Colonic mucosa (tissue), 4 donors: ENCODE results near the gene NDST1. TPM values are rescaled to one million over a fixed set of nuclear protein-coding genes. Genes with fewer than 3 reads are reported as not detected.

Experiments used
- DNase-seq: peaks from one replicate; pipeline ENCODE4 v3.0.0-alpha.2; 2020
- H3K27ac ChIP-seq: fragments of 200-600 bp; one replicate; pipeline ENCODE4 v1.8.0; 2021
- H3K27me3 ChIP-seq: fragments of 200-600 bp; one replicate; pipeline ENCODE4 v1.8.0; 2021
- H3K36me3 ChIP-seq: fragments of 200-600 bp; one replicate; pipeline ENCODE4 v1.8.0; 2021
- H3K4me1 ChIP-seq: fragments of 200-600 bp; one replicate; pipeline ENCODE4 v1.8.0; 2021; ENCODE audit warnings: mild to moderate bottlenecking
- H3K4me3 ChIP-seq: fragments of 200-600 bp; one replicate; pipeline ENCODE4 v1.8.0; 2021
- H3K9ac ChIP-seq, 2 donors: one replicate each; pipeline ENCODE4 v1.7.0; 2013; ENCODE audit warnings: control low read depth in 2 of 2, low read depth in 2 of 2, low read length in 2 of 2
- H3K9me3 ChIP-seq: fragments of 200-600 bp; one replicate; pipeline ENCODE4 v1.8.0; 2021
- CTCF ChIP-seq: fragments of 200-600 bp; IDR thresholded peaks from one replicate; pipeline ENCODE4 v1.8.0; 2022; ENCODE audit warnings: antibody characterized with exemption, mild to moderate bottlenecking
- intact Hi-C: fragments of 100-400 bp; cut with DNase I; formaldehyde crosslinking; loops from one replicate; pipeline ENCODE4 v1.14.1; 2022
- total RNA-seq, 2 donors: library from RNA; stranded (reverse); fragmentation: NEBNext Ultra II Directional in 1 of 2; extraction: Animal tissue kit (Norgen Biotek cat#: 25700) in 1 of 2; gene quantifications; one replicate each; pipeline ENCODE4 v1.2.1, GENCODE V29; 2021
- donor health status: healthy.
- donor health status: DM: no; HTN: no; CAD: no.
- donor health status: DM: no; HTN: no; CAD: no.

NDST1 gene
- total RNA-seq, 2 donors from 2014 or later = 37.4 to 51.3 TPM

- no peak for DNase-seq
- no peak overlapping the region for H3K27ac ChIP-seq
- no peaks in the 10 kb centered on the region for H3K27me3 ChIP-seq
- intact Hi-C loops = no loop called here
- H3K36me3 ChIP-seq = peaks cover 4% of the 10 kb centered on the region
- H3K4me3 ChIP-seq = no peak overlapping the region
- no peaks in the 10 kb centered on the region for H3K9me3 ChIP-seq
- H3K9ac ChIP-seq = no peak overlapping the region
- no peaks in the 10 kb centered on the region for H3K4me1 ChIP-seq
- TF ChIP-seq CTCF = no peak
Observed at GRCh38 chr5:150556106-150556505, 48.2 kb downstream of the NDST1 start.

GRCh38 chr5:150556859-150557508 is 49.1 kb downstream of the NDST1 start:
- DNase-seq = no peak
- intact Hi-C loops = no loop called here
- no peaks in the 10 kb centered on the region for H3K4me1 ChIP-seq
- no peak overlapping the region for H3K4me3 ChIP-seq
- H3K27me3 ChIP-seq = no peaks in the 10 kb centered on the region
- no peaks in the 10 kb centered on the region for H3K9me3 ChIP-seq
- no peak for TF ChIP-seq CTCF
- H3K9ac ChIP-seq = no peak overlapping the region
- peaks cover 4% of the 10 kb centered on the region for H3K36me3 ChIP-seq
- H3K27ac ChIP-seq = no peak overlapping the region

GRCh38 chr5:150557509-150557872 is 49.6 kb downstream of the NDST1 start:
- H3K27ac ChIP-seq = no peak overlapping the region
- no peak for DNase-seq
- H3K9me3 ChIP-seq = no peaks in the 10 kb centered on the region
- no peak overlapping the region for H3K4me3 ChIP-seq
- intact Hi-C loops = no loop called here
- H3K4me1 ChIP-seq = no peaks in the 10 kb centered on the region
- no peaks in the 10 kb centered on the region for H3K27me3 ChIP-seq
- no peak overlapping the region for H3K9ac ChIP-seq
- no peak for TF ChIP-seq CTCF
- peaks cover 4% of the 10 kb centered on the region for H3K36me3 ChIP-seq

- Histone ChIP-seq H3K4me1 (no peaks in the 10 kb centered on the region), H3K9me3 (no peaks in the 10 kb centered on the region), H3K4me3 (no peak overlapping the region), H3K9ac (no peak overlapping the region), H3K27ac (no peak overlapping the region), H3K27me3 (no peaks in the 10 kb centered on the region), H3K36me3 (peaks cover 3% of the 10 kb centered on the region)
- no peak for DNase-seq
- intact Hi-C loops = loop anchor here (2.0 kb wide), 1 partner anchor 101 kb away; no protein-coding TSS in a partner anchor
- TF ChIP-seq CTCF = no peak
Observed at GRCh38 chr5:150558088-150558621, 50.2 kb downstream of the NDST1 start.

- intact Hi-C loops = loop anchor here (2.0 kb wide), 1 partner anchor 100 kb away; no protein-coding TSS in a partner anchor
- Histone ChIP-seq H3K27ac (no peak overlapping the region), H3K4me1 (no peaks in the 10 kb centered on the region), H3K27me3 (no peaks in the 10 kb centered on the region), H3K9me3 (no peaks in the 10 kb centered on the region), H3K4me3 (no peak overlapping the region), H3K36me3 (no peaks in the 10 kb centered on the region), H3K9ac (no peak overlapping the region)
- no peak for DNase-seq
- no peak for TF ChIP-seq CTCF
Observed at GRCh38 chr5:150559088-150559487, 51.2 kb downstream of the NDST1 start.
